BE2C (cell line): ENCODE data around the gene CLDN9.

Experiments used
- DNase-seq: peaks from one replicate; pipeline ENCODE4 v3.0.0-alpha.2; 2020
- H3K27me3 ChIP-seq: fragments of 250-450 bp; sonication (Bioruptor Pico); 2 replicates; pipeline ENCODE4 v1.5.1; 2020; ENCODE audit warnings: mild to moderate bottlenecking
- H3K36me3 ChIP-seq: fragments of 250-450 bp; sonication (Bioruptor Pico); 2 replicates; pipeline ENCODE4 v1.5.1; 2020; ENCODE audit warnings: mild to moderate bottlenecking
- H3K4me1 ChIP-seq: fragments of 250-450 bp; sonication (Bioruptor Pico); 2 replicates; pipeline ENCODE4 v1.5.1; 2020
- H3K4me3 ChIP-seq: 2 replicates; pipeline ENCODE4 v1.5.1; 2011; ENCODE audit warnings: low read depth, low read length
- H3K9me3 ChIP-seq: fragments of 250-450 bp; sonication (Bioruptor Pico); 2 replicates; pipeline ENCODE4 v1.5.1; 2020
- TF ChIP-seq, protein P1 (sequence below): IDR thresholded peaks from 2 replicates; pipeline ENCODE4 v1.5.1; 2012; ENCODE audit warnings: mild to moderate bottlenecking, low read depth, low read length

Gene CLDN9

GRCh38 chr16:3035972-3036725, 23.4 kb downstream of the CLDN9 start:
- H3K27me3 ChIP-seq, result peaks cover 99% of the 10 kb centered on the region

DNA sequence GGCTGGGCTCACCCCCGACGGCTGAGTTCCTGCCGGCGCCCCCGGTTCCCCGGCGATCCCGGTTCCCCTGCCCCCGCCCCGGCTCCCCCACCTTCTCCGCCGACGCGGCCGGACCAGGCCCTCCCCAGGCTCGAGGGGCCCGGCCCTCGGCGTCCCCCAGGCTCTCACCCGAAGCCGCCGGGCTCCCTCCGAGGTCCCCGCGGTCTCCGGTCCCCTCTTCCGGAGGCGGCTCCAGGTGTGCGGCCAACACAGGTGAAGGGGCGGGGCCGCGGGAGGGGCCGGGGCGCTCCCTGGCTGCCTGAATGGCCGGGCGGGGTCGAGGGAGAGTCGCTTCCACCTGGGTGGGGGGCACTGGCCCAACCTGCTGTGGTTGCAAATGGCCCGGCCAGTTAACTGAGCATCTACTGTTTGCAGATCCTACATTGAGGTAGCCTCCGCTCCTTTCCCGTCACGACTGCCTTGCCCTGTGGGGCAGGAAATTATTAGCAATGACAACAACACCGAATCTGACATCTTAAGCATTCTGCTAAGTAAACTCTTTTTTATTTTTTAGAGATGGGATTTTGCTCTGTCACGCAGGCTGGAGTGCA, 24.1 kb downstream of the CLDN9 start, which contains the start of gene BICDL2:
Gene BICDL2 (minus strand): TSS at position 219 of the 590 bp plus-strand sequence. CDS start 1,448 bp downstream, outside the sequence.
- Histone ChIP-seq H3K36me3 (no peaks in the 10 kb centered on the region), H3K9me3 (no peaks in the 10 kb centered on the region), H3K4me3 (no peak within 1 kb of the TSS), H3K27me3 (peaks cover 96% of the 10 kb centered on the region), H3K4me1 (no peaks in the 10 kb centered on the region)
- no peak for DNase-seq
- TF ChIP-seq, protein P1, sequence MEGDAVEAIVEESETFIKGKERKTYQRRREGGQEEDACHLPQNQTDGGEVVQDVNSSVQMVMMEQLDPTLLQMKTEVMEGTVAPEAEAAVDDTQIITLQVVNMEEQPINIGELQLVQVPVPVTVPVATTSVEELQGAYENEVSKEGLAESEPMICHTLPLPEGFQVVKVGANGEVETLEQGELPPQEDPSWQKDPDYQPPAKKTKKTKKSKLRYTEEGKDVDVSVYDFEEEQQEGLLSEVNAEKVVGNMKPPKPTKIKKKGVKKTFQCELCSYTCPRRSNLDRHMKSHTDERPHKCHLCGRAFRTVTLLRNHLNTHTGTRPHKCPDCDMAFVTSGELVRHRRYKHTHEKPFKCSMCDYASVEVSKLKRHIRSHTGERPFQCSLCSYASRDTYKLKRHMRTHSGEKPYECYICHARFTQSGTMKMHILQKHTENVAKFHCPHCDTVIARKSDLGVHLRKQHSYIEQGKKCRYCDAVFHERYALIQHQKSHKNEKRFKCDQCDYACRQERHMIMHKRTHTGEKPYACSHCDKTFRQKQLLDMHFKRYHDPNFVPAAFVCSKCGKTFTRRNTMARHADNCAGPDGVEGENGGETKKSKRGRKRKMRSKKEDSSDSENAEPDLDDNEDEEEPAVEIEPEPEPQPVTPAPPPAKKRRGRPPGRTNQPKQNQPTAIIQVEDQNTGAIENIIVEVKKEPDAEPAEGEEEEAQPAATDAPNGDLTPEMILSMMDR, result no peak

More at GRCh38 chr16:3035972-3036725, 23.4 kb downstream of the CLDN9 start:
- Histone ChIP-seq H3K36me3 (no peaks in the 10 kb centered on the region), H3K4me3 (no peak overlapping the region), H3K9me3 (no peaks in the 10 kb centered on the region), H3K4me1 (peaks cover 3% of the 10 kb centered on the region; the same call in 1 of the 2 replicates)
- DNase-seq, result no peak
- TF ChIP-seq, protein P1, result no peak

DNA sequence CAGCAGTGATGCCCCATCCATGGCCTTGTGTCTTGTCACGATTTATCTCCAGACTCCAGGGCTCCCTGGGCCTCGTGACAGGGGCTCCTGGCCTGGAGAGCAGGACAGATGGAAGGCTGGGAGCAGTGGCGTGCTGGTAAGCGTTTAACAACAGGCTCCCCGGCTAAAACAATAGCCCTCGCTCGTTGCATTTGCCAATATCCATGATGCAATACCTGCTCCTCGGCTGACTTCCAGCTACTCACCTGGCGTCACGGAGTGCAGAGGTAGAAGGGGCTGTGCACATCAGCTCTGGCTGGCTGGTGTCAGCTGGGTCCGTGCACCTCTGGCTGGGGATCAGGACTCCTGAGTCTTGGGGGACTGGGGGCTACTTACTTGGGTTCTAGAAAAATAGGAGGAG, 25.5 kb downstream of the CLDN9 start:
- Histone ChIP-seq H3K4me3 (no peak overlapping the region), H3K9me3 (no peaks in the 10 kb centered on the region), H3K4me1 (no peaks in the 10 kb centered on the region), H3K27me3 (peaks cover 92% of the 10 kb centered on the region), H3K36me3 (no peaks in the 10 kb centered on the region)
- TF ChIP-seq, protein P1, result no peak
- DNase-seq, result no peak

DNA sequence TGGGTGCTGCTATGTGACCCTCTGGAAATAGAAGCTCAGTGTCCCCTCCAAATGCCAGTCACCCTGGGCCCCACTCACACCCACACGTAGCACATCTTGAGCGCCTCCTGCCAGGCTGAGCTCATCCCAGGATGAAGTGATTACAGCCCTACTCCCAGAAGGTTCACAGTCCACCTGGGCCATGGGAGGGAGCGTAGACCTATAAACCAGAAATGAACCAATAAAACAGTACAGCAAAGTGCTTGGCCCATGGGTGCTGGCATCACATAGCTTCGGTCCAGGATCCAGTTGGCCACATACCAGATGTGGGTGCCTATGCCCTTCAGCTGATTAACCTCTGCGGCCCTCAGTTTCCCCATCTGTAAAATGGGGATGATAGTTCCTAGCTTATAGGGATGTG, 26.2 kb downstream of the CLDN9 start:
- Histone ChIP-seq H3K36me3 (no peaks in the 10 kb centered on the region), H3K4me3 (no peak overlapping the region), H3K27me3 (peaks cover 92% of the 10 kb centered on the region), H3K9me3 (no peaks in the 10 kb centered on the region), H3K4me1 (no peaks in the 10 kb centered on the region)
- TF ChIP-seq, protein P1, result no peak
- no peak for DNase-seq

- TF ChIP-seq, protein P1, result no peak
- no peaks in the 10 kb centered on the region for H3K4me1 ChIP-seq
- no peak overlapping the region for H3K4me3 ChIP-seq
- no peak for DNase-seq
- no peaks in the 10 kb centered on the region for H3K36me3 ChIP-seq
- H3K9me3 ChIP-seq, result 0 out of 2 replicates have a peak, but pooled peaks cover 3% of the 10 kb centered on the region
- peaks cover 93% of the 10 kb centered on the region for H3K27me3 ChIP-seq
These were observed 29.7 kb downstream of the CLDN9 start for GRCh38 chr16:3042376-3042775.

- Histone ChIP-seq H3K27me3 (peaks cover 93% of the 10 kb centered on the region), H3K4me3 (no peak overlapping the region), H3K36me3 (no peaks in the 10 kb centered on the region), H3K4me1 (no peaks in the 10 kb centered on the region), H3K9me3 (0 out of 2 replicates have a peak, but pooled peaks cover 3% of the 10 kb centered on the region)
- DNase-seq, result no peak
- TF ChIP-seq, protein P1, result no peak
These were observed 32.0 kb downstream of the CLDN9 start for GRCh38 chr16:3044708-3045107.
